Sciatic nerve (tissue), 2 donors: ENCODE measurements around the gene OR5K1. TPM values are rescaled to one million over a fixed set of nuclear protein-coding genes. Genes with fewer than 3 reads are reported as not detected.

Experiments
- ATAC-seq: fragments of 200-7000 bp; cut with Tn5 transposase; one replicate; pipeline ENCODE4 v1.9.1; 2020; ENCODE audit warnings: mild to moderate bottlenecking, moderate library complexity
- DNase-seq: peaks from one replicate; pipeline ENCODE4 v3.0.0-alpha.2; 2020; ENCODE audit warnings: low spot score
- intact Hi-C: fragments of 100-400 bp; cut with DNase I; formaldehyde crosslinking; loops from one replicate; pipeline ENCODE4 v1.14.2; 2022
- total RNA-seq: library from RNA; stranded (reverse); fragmentation: NEBNext Ultra II Directional; extraction: Animal tissue kit (Norgen Biotek cat#: 25700); gene quantifications from one replicate; pipeline ENCODE4 v1.2.1, GENCODE V29; 2021
- donor health status: DM: no; HTN: no; CAD: no.
- donor health status: DM: no; HTN: no; CAD: no.

Gene OR5K1
- total RNA-seq, 1 donor from 2014 or later: not detected

GRCh38 chr3:98512576-98512975 lies 49.6 kb downstream of the OR5K1 start:
- DNase-seq (no peak), ATAC-seq (no peak)
- intact Hi-C loops: no loop called here

GRCh38 chr3:98513091-98513511 lies 50.1 kb downstream of the OR5K1 start:
- intact Hi-C loops: no loop called here
- ATAC-seq (no peak), DNase-seq (no peak)

- no peak for ATAC-seq
- intact Hi-C loops: no loop called here
- DNase-seq: no peak
These were observed 50.7 kb downstream of the OR5K1 start for GRCh38 chr3:98513736-98514135.

- no peak for ATAC-seq
- intact Hi-C loops: no loop called here
- no peak for DNase-seq
These were observed 51.9 kb downstream of the OR5K1 start for GRCh38 chr3:98514948-98515347.

GRCh38 chr3:98518816-98519215 lies 55.8 kb downstream of the OR5K1 start:
- intact Hi-C loops: no loop called here
- DNase-seq (no peak), ATAC-seq (no peak)

GRCh38 chr3:98519351-98519750 lies 56.4 kb downstream of the OR5K1 start:
- ATAC-seq: no peak

GRCh38 chr3:98521897-98522543 lies 59.0 kb downstream of the OR5K1 start:
- DNase-seq (peak; percentile 58), ATAC-seq (peak; percentile 25)
- intact Hi-C loops: no loop called here

More at GRCh38 chr3:98519351-98519750, 56.4 kb downstream of the OR5K1 start:
- DNase-seq: no peak
- intact Hi-C loops: no loop called here

Other genes with a start within 250 kb of the OR5K1 start
- gene OR5H6, start 199.0 kb upstream of the OR5K1 start, total RNA-seq: not detected
- not detected for gene OR5H2, start 180.7 kb upstream of the OR5K1 start, total RNA-seq
- not detected for gene OR5K4, start 109.3 kb upstream of the OR5K1 start, total RNA-seq
- gene OR5K3, start 72.5 kb upstream of the OR5K1 start, total RNA-seq: not detected
- gene OR5K2, start 34.5 kb downstream of the OR5K1 start, total RNA-seq: not detected
- gene CLDND1, start 59.7 kb downstream of the OR5K1 start, total RNA-seq: 185 TPM
- 0.36 TPM for gene GPR15, start 68.8 kb downstream of the OR5K1 start, total RNA-seq
- gene CPOX, start 130.4 kb downstream of the OR5K1 start, total RNA-seq: 16.9 TPM